Esophagus squamous epithelium (tissue), 5 donors: ENCODE data around the gene MAPKAP1. TPM values are rescaled to one million over a fixed set of nuclear protein-coding genes. Genes with fewer than 3 reads are reported as not detected.

Experiments used
- DNase-seq: peaks from one replicate; lab custom pipeline; 2025; lab: John Stamatoyannopoulos, UW
- H3K27ac ChIP-seq, 4 donors: fragments of 200-600 bp; sonication (generic); one replicate each; pipeline ENCODE4 v1.5.1; 2016 to 2019; ENCODE audit warnings: mild to moderate bottlenecking in 1 of 4
- H3K27me3 ChIP-seq, 4 donors: fragments of 200-600 bp; sonication (generic); 1 replicate in 3 of 4; 2 replicates in 1 of 4; pipeline versions ENCODE4 v1.5.1 to v1.6.0; 2017 to 2021; ENCODE audit warnings: antibody characterized with exemption in 1 of 4
- H3K36me3 ChIP-seq, 3 donors: fragments of 200-600 bp; sonication (generic); one replicate each; pipeline ENCODE4 v1.5.1; 2016 to 2019
- H3K4me1 ChIP-seq, 3 donors: fragments of 200-600 bp; sonication (generic); one replicate each; pipeline ENCODE4 v1.5.1; 2017 to 2019
- H3K4me3 ChIP-seq, 4 donors: fragments of 200-600 bp; sonication (generic); 1 replicate in 3 of 4; 2 replicates in 1 of 4; pipeline ENCODE4 v1.5.1; 2016 to 2019; ENCODE audit warnings: mild to moderate bottlenecking in 2 of 4, moderate library complexity in 1 of 4
- H3K9me3 ChIP-seq, 3 donors: fragments of 200-600 bp; sonication (generic); one replicate each; pipeline ENCODE4 v1.5.1; 2016 to 2019
- CTCF ChIP-seq, 6 experiments: fragments of 450-650 bp in 4 of 6; fragments of 200-600 bp in 2 of 6; sonication (generic) in 2 of 6; IDR thresholded peaks; one replicate each; pipeline ENCODE4 v1.5.1; 2016 to 2019; ENCODE audit warnings: antibody characterized with exemption in 6 of 6, mild to moderate bottlenecking in 4 of 6, moderate library complexity in 4 of 6
- POLR2A ChIP-seq, 4 donors: fragments of 450-650 bp; IDR thresholded peaks; one replicate each; pipeline ENCODE4 v1.6.1; 2017; ENCODE audit warnings: antibody characterized with exemption in 4 of 4, mild to moderate bottlenecking in 4 of 4, moderate library complexity in 3 of 4
- WGBS, 2 donors: methylation state at CpG; one replicate each; pipeline ENCODE4 v1.1.5; 2018; 5-methylcytosine and 5-hydroxymethylcytosine counted together
- intact Hi-C: fragments of 100-400 bp; cut with DNase I; formaldehyde crosslinking; loops from one replicate; pipeline ENCODE4 v1.15.0; 2022
- total RNA-seq, 4 donors: library from RNA; depleted of rRNA; stranded (reverse); fragments of >200 nt; gene quantifications; one replicate each; pipeline ENCODE4 v1.1.0, GENCODE V29; 2016
- donor health status: DM: yes; HTN: yes; CAD: no.

The MAPKAP1 gene
- total RNA-seq, 4 donors from 2014 or later = 59.0 to 87.0 (median 70.9) TPM

- TF ChIP-seq POLR2A (IDR thresholded peaks at IDR 0.05) = no peak
- TF ChIP-seq CTCF (IDR thresholded peaks at IDR 0.05) = no peak
- no peaks in the 10 kb centered on the region for H3K36me3 ChIP-seq
- H3K27me3 ChIP-seq = no peaks in the 10 kb centered on the region
- WGBS, 2 donors = 82 to 93% methylated on average over 1 of the region's 1 CpG
- no peaks in the 10 kb centered on the region for H3K4me1 ChIP-seq
- no peaks in the 10 kb centered on the region for H3K9me3 ChIP-seq
- no peak for DNase-seq
- H3K4me3 ChIP-seq = no peak overlapping the region
- no peak overlapping the region for H3K27ac ChIP-seq
- intact Hi-C loops = no loop called here
Measured at GRCh38 chr9:125398243-125398642, 308.8 kb downstream of the MAPKAP1 start.

- Histone ChIP-seq H3K27ac (no peak overlapping the region), H3K36me3 (no peaks in the 10 kb centered on the region), H3K27me3 (no peaks in the 10 kb centered on the region), H3K9me3 (no peaks in the 10 kb centered on the region), H3K4me3 (no peak overlapping the region), H3K4me1 (no peaks in the 10 kb centered on the region)
- WGBS, 2 donors = 66 to 75% methylated on average over 11 of the region's 11 CpGs
- TF ChIP-seq POLR2A (IDR thresholded peaks at IDR 0.05) = no peak
- TF ChIP-seq CTCF (IDR thresholded peaks at IDR 0.05) = no peak
- DNase-seq = no peak
- intact Hi-C loops = no loop called here
Measured at GRCh38 chr9:125397736-125398135, 309.3 kb downstream of the MAPKAP1 start.

GRCh38 chr9:125396799-125397198 lies 310.2 kb downstream of the MAPKAP1 start:
- TF ChIP-seq POLR2A (IDR thresholded peaks at IDR 0.05) = no peak
- no peak for TF ChIP-seq CTCF (IDR thresholded peaks at IDR 0.05)
- no peak for DNase-seq
- Histone ChIP-seq H3K27me3 (no peaks in the 10 kb centered on the region), H3K4me1 (no peaks in the 10 kb centered on the region), H3K4me3 (no peak overlapping the region), H3K36me3 (no peaks in the 10 kb centered on the region), H3K27ac (no peak overlapping the region), H3K9me3 (no peaks in the 10 kb centered on the region)
- WGBS, 2 donors = 85 to 94% methylated on average over 6 of the region's 6 CpGs
- intact Hi-C loops = no loop called here

- no peak for TF ChIP-seq CTCF (IDR thresholded peaks at IDR 0.05)
- no peak for TF ChIP-seq POLR2A (IDR thresholded peaks at IDR 0.05)
- no peak overlapping the region for H3K4me3 ChIP-seq
- H3K9me3 ChIP-seq = no peaks in the 10 kb centered on the region
- H3K4me1 ChIP-seq = no peaks in the 10 kb centered on the region
- no peak overlapping the region for H3K27ac ChIP-seq
- H3K36me3 ChIP-seq = no peaks in the 10 kb centered on the region
- WGBS, 2 donors = 63 to 84% methylated on average over 1 to 3 of the region's 3 CpGs
- no peaks in the 10 kb centered on the region for H3K27me3 ChIP-seq
- intact Hi-C loops = no loop called here
- no peak for DNase-seq
Measured at GRCh38 chr9:125393426-125393825, 313.6 kb downstream of the MAPKAP1 start.

- H3K4me3 ChIP-seq = no peak overlapping the region
- no peaks in the 10 kb centered on the region for H3K9me3 ChIP-seq
- intact Hi-C loops = no loop called here
- no peaks in the 10 kb centered on the region for H3K4me1 ChIP-seq
- no peak overlapping the region for H3K27ac ChIP-seq
- TF ChIP-seq POLR2A (IDR thresholded peaks at IDR 0.05) (no peak), CTCF (IDR thresholded peaks at IDR 0.05) (no peak)
- H3K27me3 ChIP-seq = no peaks in the 10 kb centered on the region
- no peaks in the 10 kb centered on the region for H3K36me3 ChIP-seq
- DNase-seq = no peak
- WGBS, 2 donors = 79 to 82% methylated on average over 6 of the region's 6 CpGs
Measured at GRCh38 chr9:125391704-125392103, 315.3 kb downstream of the MAPKAP1 start.
